GM12891 (cell line): ENCODE measurements around the gene SPCS3.

ENCODE experiments used
- POLR2A ChIP-seq: IDR thresholded peaks from 2 replicates; pipeline ENCODE4 v1.6.1; 2011; ENCODE audit warnings: low read depth, low read length, control low read depth
- POLR2AphosphoS5 ChIP-seq: IDR thresholded peaks from 2 replicates; pipeline ENCODE4 v1.6.1; 2011; ENCODE audit warnings: low read depth, low read length, control low read depth
- SPI1 ChIP-seq: IDR thresholded peaks from 2 replicates; pipeline ENCODE4 v1.6.1; 2011; ENCODE audit warnings: low read depth, low read length, control low read depth

DNA sequence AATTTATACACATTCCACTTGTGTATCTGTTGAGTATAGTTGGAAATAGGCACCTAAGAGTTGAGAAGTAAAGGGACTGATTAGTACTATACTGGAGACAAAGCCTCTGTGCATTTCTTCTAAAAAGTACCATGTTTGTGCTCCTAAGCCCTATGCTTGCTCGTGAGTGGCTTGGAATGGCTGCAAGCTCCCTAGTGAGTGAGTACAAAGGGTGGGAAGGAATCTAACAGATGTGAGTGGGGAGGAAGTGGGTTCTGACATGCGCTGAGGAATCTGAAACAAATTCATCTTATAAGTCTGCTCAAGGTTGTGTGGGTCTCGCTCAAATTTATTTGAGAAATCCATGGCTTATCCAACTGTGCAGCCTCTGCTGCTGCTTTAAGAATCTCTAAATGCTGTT lies 13.3 kb downstream of the SPCS3 start:
- TF ChIP-seq SPI1 = 0 out of 2 replicates have a peak, but pooled peaks have one; percentile 31
- no peak for TF ChIP-seq POLR2A
- no peak for TF ChIP-seq POLR2AphosphoS5
